ENCODE measurements around the gene CFAP100. TPM values are rescaled to one million over a fixed set of nuclear protein-coding genes. Genes with fewer than 3 reads are reported as not detected.

CFAP100 gene
- total RNA-seq, 1 donor from 2014 or later = not detected

DNA sequence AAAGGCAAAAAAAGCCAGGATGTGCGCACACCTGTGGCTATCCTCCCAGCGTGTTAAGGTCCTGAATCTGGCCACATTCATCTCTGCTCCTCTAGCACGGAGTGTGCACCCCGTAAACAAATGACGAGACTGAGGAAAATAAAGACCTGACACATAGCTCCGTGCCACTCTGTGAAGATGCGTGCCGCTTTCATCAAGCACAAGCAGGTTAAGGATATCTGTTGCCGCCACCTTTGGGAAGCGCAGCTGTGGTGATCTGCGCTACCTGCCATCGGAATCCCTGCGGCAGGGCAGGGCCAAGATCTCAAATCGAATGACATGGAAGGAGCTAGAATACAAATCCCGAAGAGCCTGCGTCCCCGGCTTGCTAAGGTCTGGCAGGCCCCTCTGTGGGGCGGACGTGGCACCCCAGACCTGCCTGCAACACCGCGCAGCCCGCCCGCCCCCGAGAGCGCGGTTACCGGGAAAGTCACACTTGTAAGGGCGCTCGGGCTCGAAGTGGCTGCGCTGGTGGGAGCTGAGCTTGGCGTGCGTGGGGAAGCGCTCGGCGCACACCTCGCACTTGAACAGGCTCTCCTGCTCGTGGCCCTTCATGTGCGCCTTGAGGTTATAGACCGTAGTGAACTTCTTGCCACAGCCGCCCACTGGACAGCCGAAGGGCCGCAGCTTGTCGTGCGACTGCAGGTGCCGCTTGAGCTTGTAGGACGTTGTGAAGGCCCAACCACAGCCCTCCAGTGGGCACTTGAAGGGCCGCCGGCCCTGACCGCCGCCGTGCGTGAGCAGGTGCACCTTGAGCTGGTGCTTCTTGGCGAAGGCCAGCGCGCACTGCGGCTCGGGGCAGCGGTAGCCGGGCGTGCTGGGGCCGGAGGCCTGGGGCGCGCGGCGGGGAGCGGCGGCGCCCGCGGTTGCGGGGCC lies 80.0 kb downstream of the CFAP100 start:
- Histone ChIP-seq H3K27me3 (ENCODE audit: insufficient read depth, low read length) (no peaks in the 10 kb centered on the region), H3K27ac (ENCODE audit: low read depth, low read length) (peak overlapping the region; percentile 75), H3K4me2 (ENCODE audit: low read length) (peak overlapping the region; percentile 99), H3K9me3 (ENCODE audit: insufficient read depth, low read depth, low read length) (no peaks in the 10 kb centered on the region), H3K79me2 (ENCODE audit: insufficient read depth, low read length) (peaks cover 51% of the 10 kb centered on the region), H2AFZ (ENCODE audit: low read depth, low read length) (peak overlapping the region; percentile 39), H3K4me3 (ENCODE audit: insufficient read depth, low read depth, low read length) (peak overlapping the region; percentile 80), H3K4me1 (ENCODE audit: insufficient read depth, low read length) (peaks cover 35% of the 10 kb centered on the region), H4K20me1 (ENCODE audit: insufficient read depth, low read length) (peaks cover 51% of the 10 kb centered on the region), H3K9ac (ENCODE audit: low read length) (peak overlapping the region; percentile 83), H3K36me3 (ENCODE audit: insufficient read depth, low read length) (peaks cover 14% of the 10 kb centered on the region)
- TF ChIP-seq EZH2 (IDR thresholded peaks at IDR 0.05; ENCODE audit: insufficient read depth, low read length) = no peak
- TF ChIP-seq CTCF (IDR thresholded peaks at IDR 0.05; ENCODE audit: insufficient read depth, low read depth, low read length) = no peak
- peak overlapping the region; percentile 48 for H3K27ac Mint-ChIP-seq (ENCODE audit: unreplicated experiment)
- peaks cover 23% of the 10 kb centered on the region for H3K4me1 Mint-ChIP-seq (ENCODE audit: low read depth, unreplicated experiment)
- peaks cover 2% of the 10 kb centered on the region for H3K9me3 Mint-ChIP-seq (ENCODE audit: unreplicated experiment)
- H3K4me3 Mint-ChIP-seq (ENCODE audit: unreplicated experiment) = peak overlapping the region; percentile 97
- peaks cover 7% of the 10 kb centered on the region for H3K36me3 Mint-ChIP-seq (ENCODE audit: low read depth, unreplicated experiment)
- H3K27me3 Mint-ChIP-seq (ENCODE audit: low read depth, unreplicated experiment) = peaks cover 2% of the 10 kb centered on the region
- FAIRE-seq (no peak), DNase-seq (ENCODE audit: low read depth) (peak; percentile 34)

DNA sequence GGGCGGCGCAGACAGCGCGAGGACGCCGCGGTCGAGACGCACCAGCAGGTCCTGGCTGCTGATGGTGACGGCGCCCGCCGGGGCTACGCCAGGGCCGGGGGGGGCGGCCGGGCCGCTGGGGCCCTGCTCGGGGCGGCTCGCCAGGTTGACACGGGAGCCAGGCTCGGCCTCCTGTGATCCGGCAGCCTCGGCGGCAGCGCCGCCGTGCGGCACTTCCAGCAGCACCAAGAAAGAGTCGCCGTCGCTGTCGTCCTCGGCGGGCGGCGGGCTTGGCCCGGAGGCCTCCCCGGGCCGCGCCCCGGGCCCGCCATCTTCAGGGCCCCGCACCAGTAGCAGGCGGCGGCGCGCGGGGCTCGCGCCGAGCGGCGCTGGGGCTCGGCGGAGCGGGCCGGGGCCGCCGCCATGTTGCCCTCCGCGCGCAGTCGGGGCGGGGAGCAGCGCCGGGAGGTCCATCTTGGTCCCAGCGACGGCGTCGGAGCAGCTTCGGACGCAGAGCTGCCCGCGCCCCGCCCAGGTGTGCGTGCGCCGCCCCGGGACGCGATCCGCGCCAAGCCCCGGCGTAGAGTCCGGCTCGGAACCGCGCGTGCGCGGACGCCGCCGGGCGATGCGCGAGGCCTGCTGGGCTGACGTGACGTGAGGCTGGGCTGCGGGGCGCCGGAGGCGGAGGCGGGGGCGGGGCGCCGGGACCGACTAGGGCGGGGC lies 80.9 kb downstream of the CFAP100 start, which contains the start of gene ZXDC:
TSS of gene ZXDC (minus strand) at position 479 of the 702 bp plus-strand sequence. CDS start at position 453, 26 bp downstream.
- Histone ChIP-seq H2AFZ (ENCODE audit: low read depth, low read length) (peak within 1 kb of the TSS; percentile 99), H3K4me2 (ENCODE audit: low read length) (peak within 1 kb of the TSS; percentile 99), H3K79me2 (ENCODE audit: insufficient read depth, low read length) (peaks cover 45% of the 10 kb centered on the region), H3K9ac (ENCODE audit: low read length) (peak within 1 kb of the TSS; percentile 87), H3K4me3 (ENCODE audit: insufficient read depth, low read depth, low read length) (peak within 1 kb of the TSS; percentile 84), H3K36me3 (ENCODE audit: insufficient read depth, low read length) (peaks cover 8% of the 10 kb centered on the region), H3K4me1 (ENCODE audit: insufficient read depth, low read length) (peaks cover 35% of the 10 kb centered on the region), H3K9me3 (ENCODE audit: insufficient read depth, low read depth, low read length) (no peaks in the 10 kb centered on the region), H3K27ac (ENCODE audit: low read depth, low read length) (peak within 1 kb of the TSS; percentile 75), H3K27me3 (ENCODE audit: insufficient read depth, low read length) (no peaks in the 10 kb centered on the region), H4K20me1 (ENCODE audit: insufficient read depth, low read length) (peaks cover 44% of the 10 kb centered on the region)
- TF ChIP-seq EZH2 (IDR thresholded peaks at IDR 0.05; ENCODE audit: insufficient read depth, low read length) = no peak
- TF ChIP-seq CTCF (IDR thresholded peaks at IDR 0.05; ENCODE audit: insufficient read depth, low read depth, low read length) = no peak
- Mint-ChIP-seq H3K4me1 (ENCODE audit: low read depth, unreplicated experiment) (peaks cover 23% of the 10 kb centered on the region), H3K9me3 (ENCODE audit: unreplicated experiment) (peaks cover 2% of the 10 kb centered on the region), H3K36me3 (ENCODE audit: low read depth, unreplicated experiment) (peaks cover under 1% of the 10 kb centered on the region), H3K4me3 (ENCODE audit: unreplicated experiment) (peak within 1 kb of the TSS; percentile 97), H3K27ac (ENCODE audit: unreplicated experiment) (no peak within 1 kb of the TSS), H3K27me3 (ENCODE audit: low read depth, unreplicated experiment) (peaks cover 7% of the 10 kb centered on the region)
- DNase-seq (ENCODE audit: low read depth) (peak; percentile 77), FAIRE-seq (no peak)
